Adipocyte (in vitro differentiated cells): ENCODE data around the gene AAK1.
A peak's percentile ranks its signal among the peaks of the same experiment; 100 is the strongest.
"Not testable (repeated sequence)": the region's sequence is repeated elsewhere in the genome, so short reads cannot be mapped to it uniquely, and the experiment has no call there.

Experiments used
- DNase-seq: peaks from one replicate; pipeline ENCODE4 v3.0.0-alpha.2; 2015; ENCODE audit warnings: low read depth
- H3K27me3 ChIP-seq: replicated peaks from 2 replicates; pipeline ENCODE4 v1.7.0; 2013; ENCODE audit warnings: mild to moderate bottlenecking, low read length, moderate library complexity; ENCODE audit not compliant: control insufficient read depth, insufficient read depth
- H3K36me3 ChIP-seq: 2 replicates; pipeline ENCODE4 v1.7.0; 2013; ENCODE audit warnings: low read length, mild to moderate bottlenecking, moderate library complexity; ENCODE audit not compliant: control insufficient read depth, insufficient read depth, severe bottlenecking
- H3K4me1 ChIP-seq: 2 replicates; pipeline ENCODE4 v1.7.0; 2013; ENCODE audit warnings: mild to moderate bottlenecking, low read length, moderate library complexity; ENCODE audit not compliant: control insufficient read depth, insufficient read depth
- H3K4me3 ChIP-seq: 2 replicates; pipeline ENCODE4 v1.7.0; 2013; ENCODE audit warnings: mild to moderate bottlenecking, low read length, moderate library complexity
- H3K9ac ChIP-seq: 2 replicates; pipeline ENCODE4 v1.7.0; 2013; ENCODE audit warnings: mild to moderate bottlenecking, low read length, moderate library complexity
- H3K9me3 ChIP-seq: 2 replicates; pipeline ENCODE4 v1.7.0; 2013; ENCODE audit warnings: mild to moderate bottlenecking, low read length, moderate library complexity; ENCODE audit not compliant: control insufficient read depth

The AAK1 gene

GRCh38 chr2:69612200-69612599 is 31.3 kb downstream of the AAK1 start:
- DNase-seq = no peak

GRCh38 chr2:69608109-69608508 is 35.4 kb downstream of the AAK1 start:
- no peak for DNase-seq
- H3K9ac ChIP-seq = no peak overlapping the region
- H3K9me3 ChIP-seq = no peaks in the 10 kb centered on the region
- peaks cover 2% of the 10 kb centered on the region for H3K4me1 ChIP-seq
- no peak overlapping the region for H3K4me3 ChIP-seq
- H3K27me3 ChIP-seq = no peaks in the 10 kb centered on the region
- H3K36me3 ChIP-seq = no peaks in the 10 kb centered on the region

More at GRCh38 chr2:69612200-69612599, 31.3 kb downstream of the AAK1 start:
- Histone ChIP-seq H3K4me1 (no peaks in the 10 kb centered on the region), H3K36me3 (peaks cover 3% of the 10 kb centered on the region), H3K27me3 (no peaks in the 10 kb centered on the region), H3K9ac (no peak overlapping the region), H3K9me3 (no peaks in the 10 kb centered on the region), H3K4me3 (no peak overlapping the region)

- H3K36me3 ChIP-seq, DNase-seq, H3K27me3 ChIP-seq, H3K9ac ChIP-seq, H3K4me3 ChIP-seq, H3K9me3 ChIP-seq, H3K4me1 ChIP-seq: not testable (repeated sequence)
These were observed 36.8 kb downstream of the AAK1 start for GRCh38 chr2:69606771-69607170.

DNA sequence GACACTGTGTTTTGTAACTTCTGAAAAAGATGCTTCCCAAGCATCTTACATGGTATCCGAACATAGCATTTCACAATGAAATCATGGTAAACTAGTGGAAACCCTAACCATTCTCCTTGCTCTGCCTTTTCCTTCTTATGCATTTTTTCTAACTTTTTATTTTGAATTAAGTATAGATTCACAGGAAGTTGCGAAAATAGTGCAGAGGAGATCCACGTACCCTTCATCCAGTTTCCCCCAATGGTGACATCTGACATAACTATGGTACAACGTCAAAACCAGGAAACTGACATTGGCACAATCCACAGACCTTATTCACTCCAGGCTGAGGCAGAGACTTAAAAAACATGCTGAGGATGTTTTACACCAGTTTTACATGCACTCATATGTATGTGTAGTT is 38.3 kb downstream of the AAK1 start:
- Histone ChIP-seq H3K27me3 (no peaks in the 10 kb centered on the region), H3K9me3 (no peaks in the 10 kb centered on the region), H3K36me3 (no peaks in the 10 kb centered on the region), H3K4me1 (peaks cover 21% of the 10 kb centered on the region), H3K4me3 (no peak overlapping the region), H3K9ac (no peak overlapping the region)
- DNase-seq = no peak

DNA sequence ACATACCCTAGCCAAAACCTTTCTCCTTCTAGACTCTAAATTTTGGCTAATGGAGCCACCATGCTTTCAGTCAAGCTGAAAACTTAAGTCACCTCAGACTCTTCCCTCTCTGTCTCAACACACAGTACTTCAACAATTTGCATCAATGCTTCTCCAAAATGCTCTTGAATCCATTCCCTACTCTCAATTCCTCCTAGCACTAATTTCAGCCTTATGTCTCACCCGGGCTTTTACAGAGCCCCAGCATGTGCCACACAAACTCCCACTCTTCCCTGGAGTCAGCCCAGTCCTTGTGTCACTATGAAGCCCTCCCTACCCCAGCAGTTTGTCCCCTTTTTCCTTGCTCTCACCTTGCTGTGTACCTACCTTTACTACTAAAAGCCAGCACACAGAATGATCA is 38.7 kb downstream of the AAK1 start:
- Histone ChIP-seq H3K4me1 (peaks cover 21% of the 10 kb centered on the region), H3K36me3 (no peaks in the 10 kb centered on the region), H3K9ac (no peak overlapping the region), H3K4me3 (no peak overlapping the region), H3K9me3 (no peaks in the 10 kb centered on the region), H3K27me3 (no peaks in the 10 kb centered on the region)
- no peak for DNase-seq

- peak; percentile 29 for DNase-seq
- Histone ChIP-seq H3K9me3 (no peaks in the 10 kb centered on the region), H3K9ac (no peak overlapping the region), H3K4me3 (no peak overlapping the region), H3K36me3 (no peaks in the 10 kb centered on the region), H3K27me3 (no peaks in the 10 kb centered on the region), H3K4me1 (peaks cover 21% of the 10 kb centered on the region)
These were observed 39.4 kb downstream of the AAK1 start for GRCh38 chr2:69604026-69604678.

GRCh38 chr2:69603146-69603743 is 40.3 kb downstream of the AAK1 start:
- H3K36me3 ChIP-seq = no peaks in the 10 kb centered on the region
- DNase-seq = no peak
- H3K4me1 ChIP-seq = peaks cover 21% of the 10 kb centered on the region
- H3K4me3 ChIP-seq = no peak overlapping the region
- H3K27me3 ChIP-seq = no peaks in the 10 kb centered on the region
- H3K9ac ChIP-seq = no peak overlapping the region
- no peaks in the 10 kb centered on the region for H3K9me3 ChIP-seq

- peak; percentile 73 for DNase-seq
- Histone ChIP-seq H3K4me1 (peaks cover 21% of the 10 kb centered on the region), H3K27me3 (no peaks in the 10 kb centered on the region), H3K9me3 (no peaks in the 10 kb centered on the region), H3K4me3 (no peak overlapping the region), H3K36me3 (no peaks in the 10 kb centered on the region), H3K9ac (no peak overlapping the region)
These were observed 42.3 kb downstream of the AAK1 start for GRCh38 chr2:69601179-69601612.

DNA sequence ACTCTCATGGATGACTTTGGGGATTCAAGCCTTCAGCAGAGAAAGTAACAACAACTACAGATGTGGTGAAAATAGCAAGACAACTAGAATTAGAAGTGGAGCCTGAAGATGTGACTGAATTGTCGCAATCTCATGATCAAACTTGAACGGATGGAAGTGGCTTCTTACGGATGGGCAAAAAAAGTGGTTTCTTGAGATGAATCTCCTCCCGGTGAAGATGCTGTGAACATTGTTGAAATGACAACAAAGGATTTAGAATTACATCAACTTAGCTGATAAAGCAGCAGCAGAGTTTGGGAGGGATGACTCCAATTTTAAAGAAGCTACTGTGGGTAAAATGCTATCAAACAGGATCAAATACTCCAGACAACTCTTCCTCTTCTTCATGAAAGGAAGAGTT is 43.1 kb downstream of the AAK1 start:
- no peak for DNase-seq
- Histone ChIP-seq H3K9ac (no peak overlapping the region), H3K36me3 (no peaks in the 10 kb centered on the region), H3K4me1 (peaks cover 21% of the 10 kb centered on the region), H3K4me3 (no peak overlapping the region), H3K27me3 (no peaks in the 10 kb centered on the region), H3K9me3 (no peaks in the 10 kb centered on the region)

DNA sequence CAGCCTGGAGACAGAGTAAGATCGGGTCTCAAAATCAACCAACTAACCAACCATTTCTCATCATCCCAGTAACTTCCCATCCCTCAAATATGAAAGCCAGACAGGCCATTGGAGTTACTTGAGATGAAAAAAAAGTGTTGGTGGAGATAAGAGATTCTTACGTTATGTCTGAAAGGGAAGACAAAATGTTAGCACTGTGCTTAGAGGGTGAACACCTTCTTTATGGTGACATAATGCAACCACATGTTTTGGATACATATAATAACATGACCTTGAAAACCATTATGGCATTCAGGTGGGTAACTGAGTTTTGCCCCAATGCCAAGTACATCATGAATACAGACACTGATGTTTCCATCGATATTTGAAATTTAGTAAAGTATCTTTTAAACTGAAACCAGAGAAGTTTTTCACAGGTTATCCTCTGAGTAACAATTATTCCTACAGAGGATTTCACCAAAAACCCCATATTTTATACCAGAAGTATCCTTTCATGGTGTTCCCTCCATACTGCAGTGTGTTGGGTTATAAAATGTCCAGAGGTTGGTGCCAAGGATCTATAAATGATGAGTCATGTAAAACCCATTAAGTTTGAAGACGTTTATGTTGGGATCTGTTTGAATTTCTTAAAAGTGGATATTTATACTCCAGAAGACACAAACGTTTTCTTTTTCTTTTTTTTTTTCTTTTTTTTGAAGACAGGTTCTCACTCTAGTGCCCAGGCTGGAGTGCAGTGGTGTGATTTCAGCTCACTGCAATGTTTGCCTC is 45.5 kb downstream of the AAK1 start:
- no peak overlapping the region for H3K9ac ChIP-seq
- no peaks in the 10 kb centered on the region for H3K36me3 ChIP-seq
- no peaks in the 10 kb centered on the region for H3K27me3 ChIP-seq
- no peak for DNase-seq
- no peaks in the 10 kb centered on the region for H3K9me3 ChIP-seq
- peaks cover 29% of the 10 kb centered on the region for H3K4me1 ChIP-seq
- H3K4me3 ChIP-seq = no peak overlapping the region

DNA sequence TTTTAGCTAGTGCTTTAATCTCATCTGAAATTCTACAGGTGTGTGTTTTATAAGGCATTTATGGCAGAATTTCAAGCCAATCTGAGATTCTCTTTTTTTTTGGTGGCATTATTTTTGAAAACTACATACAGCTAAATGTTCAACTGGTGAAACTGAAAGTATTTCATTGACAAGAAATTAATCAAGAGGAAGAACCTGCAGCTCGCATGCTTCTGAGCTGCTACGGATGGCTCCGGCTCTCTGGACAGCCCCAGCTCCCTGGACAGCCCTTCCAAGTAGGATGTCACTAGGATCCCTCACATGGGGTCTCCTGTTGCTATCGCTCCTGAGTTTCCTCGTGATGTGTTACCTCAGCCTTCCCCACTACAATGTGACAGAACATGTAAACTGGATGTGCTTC is 46.4 kb downstream of the AAK1 start:
- Histone ChIP-seq H3K9me3 (no peaks in the 10 kb centered on the region), H3K27me3 (no peaks in the 10 kb centered on the region), H3K4me3 (no peak overlapping the region), H3K36me3 (no peaks in the 10 kb centered on the region), H3K4me1 (peaks cover 25% of the 10 kb centered on the region), H3K9ac (no peak overlapping the region)
- no peak for DNase-seq
